UCSD-AML1 (cell line): ENCODE data around the gene RNF217.
A peak's percentile ranks its signal among the peaks of the same experiment; 100 is the strongest.
"Not testable (repeated sequence)": the region's sequence is repeated elsewhere in the genome, so short reads cannot be mapped to it uniquely, and the experiment has no call there.

Experiments
- DNase-seq: peaks from one replicate; lab custom pipeline; 2025; ENCODE audit not compliant: unreplicated experiment; lab: John Stamatoyannopoulos, UW

Gene RNF217, protein sequence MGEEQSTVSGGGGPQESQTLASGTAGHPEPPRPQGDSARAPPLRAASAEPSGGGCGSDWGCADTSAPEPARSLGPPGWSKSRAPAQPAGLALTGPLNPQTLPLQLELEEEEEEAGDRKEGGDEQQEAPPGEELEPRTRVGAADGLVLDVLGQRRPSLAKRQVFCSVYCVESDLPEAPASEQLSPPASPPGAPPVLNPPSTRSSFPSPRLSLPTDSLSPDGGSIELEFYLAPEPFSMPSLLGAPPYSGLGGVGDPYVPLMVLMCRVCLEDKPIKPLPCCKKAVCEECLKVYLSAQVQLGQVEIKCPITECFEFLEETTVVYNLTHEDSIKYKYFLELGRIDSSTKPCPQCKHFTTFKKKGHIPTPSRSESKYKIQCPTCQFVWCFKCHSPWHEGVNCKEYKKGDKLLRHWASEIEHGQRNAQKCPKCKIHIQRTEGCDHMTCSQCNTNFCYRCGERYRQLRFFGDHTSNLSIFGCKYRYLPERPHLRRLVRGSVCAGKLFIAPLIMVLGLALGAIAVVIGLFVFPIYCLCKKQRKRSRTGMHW

GRCh38 chr6:124961777-124962638, at the start of gene RNF217:
TSS of gene RNF217 (plus strand) at chr6:124962437. CDS start at chr6:124962545, 108 bp downstream.
- peak; percentile 70 for DNase-seq

GRCh38 chr6:124913056-124913455, 49.2 kb upstream of the RNF217 start:
- DNase-seq: no peak

DNA sequence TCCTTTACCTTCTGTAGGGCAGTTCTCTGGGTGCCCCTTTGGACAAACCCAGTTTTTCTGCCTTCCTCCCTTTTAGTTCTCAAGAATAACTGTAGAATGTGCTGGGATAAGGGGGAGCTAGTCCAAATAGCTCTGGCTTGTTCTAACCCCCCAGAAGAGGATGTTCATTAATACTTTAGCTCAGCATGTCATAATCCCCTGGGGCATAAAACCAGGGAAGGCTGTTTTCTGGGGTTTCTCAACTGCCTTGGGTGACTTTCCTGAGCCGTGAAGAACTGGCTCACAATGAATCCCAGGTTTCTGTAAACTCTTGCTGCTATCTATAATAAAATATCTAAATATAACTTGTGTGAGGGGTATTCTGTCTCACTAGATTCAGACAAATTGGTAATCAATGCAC, 44.5 kb upstream of the RNF217 start:
- no peak for DNase-seq

- DNase-seq: not testable (repeated sequence)
Measured at GRCh38 chr6:124919703-124920102, 42.5 kb upstream of the RNF217 start.

GRCh38 chr6:124924333-124924759, 37.9 kb upstream of the RNF217 start:
- no peak for DNase-seq

DNA sequence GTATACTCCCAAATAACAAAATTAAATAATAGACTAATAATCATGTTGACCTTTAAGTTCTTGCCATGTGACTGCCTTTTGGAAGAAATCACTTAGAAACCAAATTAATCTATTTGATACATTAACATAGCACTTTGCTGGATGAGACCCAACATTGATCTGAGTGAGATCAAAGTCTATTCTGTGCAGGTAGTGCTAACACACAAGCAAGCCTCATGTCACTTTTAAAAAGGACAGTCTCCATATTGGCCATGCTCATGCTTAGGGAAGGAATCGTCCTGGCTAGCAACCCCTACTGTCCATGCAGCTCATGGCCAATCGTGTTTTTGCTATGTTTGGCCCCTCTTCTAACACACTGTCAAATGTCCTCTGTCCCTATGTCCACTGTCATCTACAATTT, 35.8 kb upstream of the RNF217 start:
- DNase-seq: no peak

DNA sequence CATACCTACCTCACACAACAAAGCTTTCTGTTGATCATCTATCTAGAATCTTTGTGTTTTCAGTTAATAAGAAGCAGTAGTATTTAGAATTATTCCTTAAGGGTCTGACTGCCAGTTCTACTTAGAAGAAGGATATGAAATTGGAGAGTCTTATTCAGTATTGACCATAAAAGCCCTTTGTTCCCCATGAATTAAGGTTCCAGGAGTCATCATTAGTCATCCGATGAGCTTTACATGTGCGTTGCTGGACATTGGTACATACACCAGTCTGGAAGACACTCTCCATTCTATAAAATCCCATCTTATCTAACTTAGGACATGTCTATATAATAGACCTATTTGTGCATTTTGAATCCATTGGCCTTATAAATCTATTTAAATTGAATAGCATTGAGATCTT, 34.4 kb upstream of the RNF217 start:
- no peak for DNase-seq

- no peak for DNase-seq
Measured at GRCh38 chr6:124928851-124929250, 33.4 kb upstream of the RNF217 start.

DNA sequence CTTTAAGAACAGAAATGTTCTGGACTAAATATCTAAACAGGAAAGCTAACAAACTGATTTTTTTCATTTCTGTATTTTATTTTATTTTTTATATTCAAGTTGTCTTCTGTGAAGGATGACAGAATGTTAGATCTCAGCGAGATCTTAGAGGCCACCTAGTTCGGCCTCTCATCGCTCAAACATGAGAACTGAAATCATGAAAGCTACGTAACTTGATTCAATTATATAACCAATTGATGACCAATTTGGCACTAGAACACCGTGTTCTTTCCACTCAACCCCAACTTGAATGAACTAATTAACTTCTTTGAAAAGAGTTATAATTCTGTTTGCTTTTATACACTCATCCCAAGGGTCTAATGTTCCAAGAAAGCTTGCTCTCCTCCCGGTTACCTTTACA, 24.6 kb upstream of the RNF217 start:
- DNase-seq: no peak

DNA sequence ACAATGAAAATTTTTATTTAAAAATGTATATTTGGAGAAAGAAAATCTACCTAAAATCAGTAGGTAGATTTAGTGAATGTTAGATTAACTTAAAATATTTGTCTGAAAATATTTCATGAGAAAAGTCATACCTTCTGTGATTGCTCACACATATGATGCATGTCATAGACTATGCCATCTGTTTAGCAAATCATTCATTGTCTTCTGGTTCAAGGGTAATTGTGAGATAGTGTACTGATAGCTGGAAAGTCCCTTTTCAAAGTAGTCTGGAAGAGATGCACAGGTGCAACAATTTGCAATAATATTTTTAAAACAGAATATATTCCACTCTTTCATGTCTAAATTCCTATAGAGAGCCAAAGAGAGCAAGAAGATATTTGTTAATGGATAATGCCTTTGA, 21.0 kb upstream of the RNF217 start:
- no peak for DNase-seq

GRCh38 chr6:124943658-124944057, 18.6 kb upstream of the RNF217 start:
- DNase-seq: no peak

DNA sequence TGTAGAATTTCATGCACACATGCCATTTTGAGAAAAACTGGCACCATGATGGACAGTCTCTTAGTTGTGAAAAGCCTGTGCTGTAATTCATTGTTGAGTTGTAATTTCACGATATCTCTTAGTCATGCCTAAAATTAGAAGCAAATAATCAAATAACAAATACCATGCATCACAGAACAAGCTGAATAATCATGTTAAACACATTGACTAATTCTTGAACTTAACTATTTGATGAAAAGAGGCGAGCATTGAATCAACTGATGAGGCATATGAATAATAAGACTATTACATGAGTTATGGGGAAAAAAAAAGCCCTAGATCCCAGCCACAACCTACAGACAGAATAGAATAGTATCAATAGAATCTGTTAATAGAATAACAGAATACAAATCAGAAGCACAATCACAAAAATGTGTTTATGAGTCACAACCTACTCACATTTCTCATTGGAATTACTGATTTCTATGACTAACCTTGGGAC, 14.2 kb upstream of the RNF217 start:
- no peak for DNase-seq

DNA sequence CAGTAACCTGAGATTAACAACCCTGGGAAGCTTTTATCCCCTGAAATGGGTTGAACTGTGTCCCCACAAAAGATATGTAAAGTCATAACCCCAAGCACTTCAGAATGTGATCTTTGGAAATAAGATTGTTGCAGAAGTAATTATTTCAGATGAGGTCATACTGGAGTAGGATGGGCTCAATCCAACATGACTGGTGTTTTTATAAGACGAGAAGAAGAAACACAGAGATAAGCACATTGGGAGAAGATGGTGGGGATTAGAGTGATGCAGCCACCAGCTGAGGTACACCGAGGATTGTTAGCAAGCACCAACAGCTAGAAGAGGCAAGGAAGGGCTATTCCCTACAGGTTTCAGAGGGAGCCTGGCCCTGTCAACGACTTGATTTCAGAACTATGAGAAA, 12.5 kb upstream of the RNF217 start:
- no peak for DNase-seq

GRCh38 chr6:124953808-124954207, 8.4 kb upstream of the RNF217 start:
- no peak for DNase-seq

- DNase-seq: no peak
Measured at GRCh38 chr6:124955108-124955856, 7.0 kb upstream of the RNF217 start.

DNA sequence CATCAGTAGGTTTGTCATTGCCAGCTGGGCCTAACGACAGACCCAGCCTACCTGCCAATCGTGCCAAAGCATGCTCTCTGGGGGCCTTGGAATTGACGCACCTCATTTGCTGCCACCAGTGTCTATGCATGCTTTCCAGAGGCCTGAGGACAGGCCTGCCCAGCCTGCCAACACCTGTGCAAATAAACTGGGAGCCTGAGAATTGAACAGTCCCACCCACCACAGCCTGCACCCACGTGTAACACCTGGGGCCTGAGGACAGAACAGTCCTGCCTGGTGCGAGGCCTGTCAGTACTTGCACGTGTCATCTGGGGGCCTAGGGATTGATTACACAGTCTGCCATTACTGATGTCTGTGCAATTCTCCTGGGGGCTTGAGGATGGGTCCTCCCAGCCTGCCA, 6.2 kb upstream of the RNF217 start:
- DNase-seq: no peak

- no peak for DNase-seq
Measured at GRCh38 chr6:124958149-124958548, 4.1 kb upstream of the RNF217 start.

DNA sequence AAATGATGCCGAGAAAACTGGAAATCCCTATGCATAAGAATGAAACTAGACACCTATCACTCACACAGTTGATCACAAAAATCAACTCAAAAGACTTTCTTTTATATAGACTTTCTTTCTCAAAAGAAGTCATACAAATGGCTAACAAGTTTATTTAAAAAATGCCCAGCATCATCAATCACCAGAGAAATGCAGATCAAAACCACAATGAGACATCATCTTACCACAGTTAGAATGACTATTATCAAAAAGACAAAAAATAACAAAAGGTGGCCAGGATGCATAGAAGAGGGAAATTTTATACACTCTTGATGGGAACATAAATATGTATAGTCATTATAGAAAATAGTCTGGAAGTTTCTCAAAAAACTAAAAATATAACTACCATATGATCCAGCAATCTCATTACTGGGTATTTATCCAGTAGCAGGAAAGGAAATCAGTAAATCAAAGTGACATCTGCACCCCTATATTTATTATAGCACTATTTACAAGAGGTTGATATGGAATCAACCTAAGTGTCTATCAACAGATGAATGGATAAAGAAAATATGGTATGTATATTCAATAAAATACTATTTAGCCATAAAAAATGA, 3.4 kb upstream of the RNF217 start:
- no peak for DNase-seq

- DNase-seq: no peak
Measured at GRCh38 chr6:124960757-124961463, 1.3 kb upstream of the RNF217 start.

DNA sequence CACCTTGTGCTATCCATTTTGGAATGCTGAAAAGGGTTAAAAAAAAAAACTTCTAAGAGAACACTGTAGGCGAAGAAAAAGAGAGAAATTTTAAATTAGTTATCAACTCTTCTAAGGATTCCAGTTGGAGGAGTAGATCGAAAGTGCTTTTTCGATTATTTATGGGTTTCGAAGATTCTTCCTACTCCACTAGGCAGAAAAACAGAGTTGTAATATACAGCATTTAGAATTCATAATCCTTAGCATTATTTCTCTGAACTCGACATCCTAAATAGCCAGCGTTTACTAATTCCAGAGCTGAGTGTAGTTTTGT, 817 bp upstream of the RNF217 start:
- no peak for DNase-seq
